HG02571 (cell line): Measurements from ENCODE around the gene RBM8A.

Experiments
- ATAC-seq: cut with Tn5 transposase; IDR thresholded peaks from one replicate; pipeline ENCODE4 v1.9.1; 2021; ENCODE audit warnings: mild to moderate bottlenecking, moderate library complexity; ENCODE audit not compliant: unreplicated experiment

The RBM8A gene

GRCh38 chr1:145884675-145885074 is 42.6 kb downstream of the RBM8A start:
- ATAC-seq, result no peak

DNA sequence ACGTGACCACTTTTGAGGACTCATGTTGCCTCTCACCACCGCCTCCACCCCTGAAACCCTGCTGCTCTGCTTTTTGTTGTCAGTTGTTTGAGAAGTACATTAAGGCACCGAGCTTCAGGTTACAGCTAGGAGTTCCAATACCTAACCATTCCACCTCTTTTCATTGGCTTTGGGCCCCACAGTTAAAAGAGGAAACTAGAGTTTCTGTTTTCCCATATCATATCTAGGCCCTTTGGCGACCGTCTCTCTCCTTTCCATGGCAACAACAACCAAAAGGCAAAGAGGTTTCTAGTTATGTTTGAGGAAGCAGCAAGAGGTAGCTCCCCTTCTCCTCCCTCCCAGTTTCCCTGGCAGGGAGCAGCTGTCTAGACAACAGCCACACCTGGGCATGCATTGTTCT is 47.5 kb downstream of the RBM8A start:
- ATAC-seq, result no peak

GRCh38 chr1:145878724-145879123 is 48.6 kb downstream of the RBM8A start:
- ATAC-seq, result no peak

DNA sequence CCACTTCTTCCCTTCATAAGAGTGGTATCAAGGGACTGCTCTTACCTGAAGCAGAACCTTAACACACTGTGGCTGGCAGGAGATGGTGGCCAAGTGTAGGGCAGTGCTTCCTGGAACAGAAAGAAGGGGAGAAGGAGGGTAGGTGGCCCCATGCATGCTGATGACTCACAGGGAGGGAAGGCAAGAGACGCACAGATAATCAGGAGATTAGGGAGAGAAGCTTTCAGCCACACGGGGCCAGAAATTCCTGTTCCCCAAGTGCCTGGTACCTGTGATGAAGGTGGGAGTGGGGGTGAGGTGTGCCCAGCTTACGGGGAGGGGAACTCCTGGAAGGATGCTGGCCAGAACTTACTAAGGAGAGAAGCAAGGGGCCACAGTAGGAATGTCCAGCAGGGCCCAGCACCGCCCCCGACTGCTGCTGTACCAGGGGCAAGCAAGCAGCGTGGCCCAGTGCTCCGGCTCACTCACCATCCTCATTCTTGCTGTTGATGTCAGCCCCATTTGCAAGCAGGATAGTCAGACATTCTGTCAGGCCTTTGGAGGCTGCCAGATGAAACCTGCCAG is 49.3 kb downstream of the RBM8A start:
- ATAC-seq, result no peak

DNA sequence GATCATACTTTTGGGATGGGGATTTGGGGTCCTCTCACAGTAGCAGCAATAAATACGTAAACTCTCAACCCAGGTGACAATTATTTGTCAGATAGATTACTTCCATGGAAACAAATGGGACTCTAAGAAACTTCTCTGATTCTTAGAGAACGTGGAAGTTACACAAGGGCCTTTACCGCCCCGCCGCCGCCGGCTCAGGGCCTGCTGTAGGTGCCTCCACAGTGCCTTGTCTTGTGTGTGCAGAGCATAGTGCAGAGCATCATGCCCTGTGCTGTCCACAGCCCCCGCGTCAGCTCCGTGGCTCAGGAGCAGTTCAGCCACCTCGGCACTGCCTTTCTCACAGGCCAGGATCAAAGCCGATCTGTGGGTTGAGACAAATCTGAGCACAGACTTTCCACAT is 52.6 kb downstream of the RBM8A start:
- no peak for ATAC-seq

- no peak for ATAC-seq
These were observed 55.0 kb downstream of the RBM8A start for GRCh38 chr1:145871994-145872924.
